MG63 (cell line): ENCODE results near the gene SLC9B2. TPM values are rescaled to one million over a fixed set of nuclear protein-coding genes. Genes with fewer than 3 reads are reported as not detected.
"Not testable (repeated sequence)": the region's sequence is repeated elsewhere in the genome, so short reads cannot be mapped to it uniquely, and the experiment has no call there.

ENCODE experiments used
- DNase-seq: peaks from one replicate; pipeline ENCODE4 v3.0.0-alpha.2; 2020
- H3K27me3 ChIP-seq: fragments of 250-450 bp; sonication (Bioruptor Pico); 2 replicates; pipeline ENCODE4 v1.5.1; 2020; ENCODE audit warnings: mild to moderate bottlenecking, moderate library complexity
- H3K36me3 ChIP-seq: fragments of 250-450 bp; sonication (Bioruptor Pico); 2 replicates; pipeline ENCODE4 v1.5.1; 2020; ENCODE audit warnings: mild to moderate bottlenecking, moderate library complexity
- H3K4me3 ChIP-seq: fragments of 250-450 bp; sonication (Bioruptor Pico); 2 replicates; pipeline ENCODE4 v1.5.1; 2020; ENCODE audit warnings: mild to moderate bottlenecking, moderate library complexity
- H3K9me3 ChIP-seq: fragments of 250-450 bp; sonication (Bioruptor Pico); 2 replicates; pipeline ENCODE4 v1.5.1; 2020; ENCODE audit warnings: mild to moderate bottlenecking, moderate library complexity
- total RNA-seq: library from RNA; depleted of rRNA; stranded (reverse); fragments of >200 nt; shearing (Covaris generic); gene quantifications from 2 replicates; pipeline ENCODE4 v1.2.3, GENCODE V29; 2014; ENCODE audit warnings: low replicate concordance; rRNA removed

SLC9B2 gene
- total RNA-seq, 1 experiment from 2014 or later = 13.6 TPM

GRCh38 chr4:103008875-103009729, 67.5 kb downstream of the SLC9B2 start:
- Histone ChIP-seq H3K27me3 (no peaks in the 10 kb centered on the region), H3K36me3 (no peaks in the 10 kb centered on the region), H3K9me3 (no peaks in the 10 kb centered on the region), H3K4me3 (no peak overlapping the region)
- DNase-seq = no peak

GRCh38 chr4:103002551-103002950, 74.0 kb downstream of the SLC9B2 start:
- no peak overlapping the region for H3K4me3 ChIP-seq
- H3K27me3 ChIP-seq = no peaks in the 10 kb centered on the region
- DNase-seq = no peak
- H3K9me3 ChIP-seq = no peaks in the 10 kb centered on the region
- no peaks in the 10 kb centered on the region for H3K36me3 ChIP-seq

GRCh38 chr4:102994803-102995202, 81.8 kb downstream of the SLC9B2 start:
- H3K4me3 ChIP-seq = no peak overlapping the region
- H3K27me3 ChIP-seq = no peaks in the 10 kb centered on the region
- no peak for DNase-seq
- no peaks in the 10 kb centered on the region for H3K9me3 ChIP-seq
- no peaks in the 10 kb centered on the region for H3K36me3 ChIP-seq

- H3K4me3 ChIP-seq, DNase-seq, H3K36me3 ChIP-seq: not testable (repeated sequence)
Measured at GRCh38 chr4:102993985-102994384, 82.6 kb downstream of the SLC9B2 start.

DNA sequence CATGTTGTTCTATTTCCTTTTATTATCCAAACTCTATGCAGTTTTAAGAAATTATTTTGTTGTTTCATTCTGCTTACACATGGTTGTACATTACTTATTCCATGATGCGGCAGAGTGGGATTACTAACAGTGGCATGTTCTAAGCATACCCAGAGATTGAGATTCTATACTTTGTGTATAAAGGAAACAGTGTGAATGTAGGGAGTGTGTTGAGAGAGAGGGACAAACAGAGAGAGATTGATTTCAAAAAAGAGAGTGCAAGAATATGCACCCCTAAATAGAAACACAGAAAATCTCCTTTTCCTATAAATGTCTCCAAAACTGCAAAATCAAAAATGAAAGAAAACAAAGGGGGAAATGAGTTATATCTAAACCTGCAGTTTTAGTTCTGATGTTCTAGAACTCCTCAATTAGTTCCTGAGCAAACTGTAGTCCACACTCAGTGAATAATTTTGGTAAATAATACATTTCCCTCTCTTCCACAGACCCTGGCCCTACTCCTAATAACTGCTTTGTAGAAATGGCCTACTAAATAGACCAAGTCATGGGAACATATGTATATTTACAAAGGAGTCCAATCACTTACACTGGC, 88.0 kb downstream of the SLC9B2 start:
- H3K9me3 ChIP-seq = no peaks in the 10 kb centered on the region
- H3K4me3 ChIP-seq = no peak overlapping the region
- DNase-seq = no peak
- H3K36me3 ChIP-seq = no peaks in the 10 kb centered on the region
- no peaks in the 10 kb centered on the region for H3K27me3 ChIP-seq

More at GRCh38 chr4:102993985-102994384, 82.6 kb downstream of the SLC9B2 start:
- not testable (repeated sequence) for H3K27me3 ChIP-seq, H3K9me3 ChIP-seq

DNA sequence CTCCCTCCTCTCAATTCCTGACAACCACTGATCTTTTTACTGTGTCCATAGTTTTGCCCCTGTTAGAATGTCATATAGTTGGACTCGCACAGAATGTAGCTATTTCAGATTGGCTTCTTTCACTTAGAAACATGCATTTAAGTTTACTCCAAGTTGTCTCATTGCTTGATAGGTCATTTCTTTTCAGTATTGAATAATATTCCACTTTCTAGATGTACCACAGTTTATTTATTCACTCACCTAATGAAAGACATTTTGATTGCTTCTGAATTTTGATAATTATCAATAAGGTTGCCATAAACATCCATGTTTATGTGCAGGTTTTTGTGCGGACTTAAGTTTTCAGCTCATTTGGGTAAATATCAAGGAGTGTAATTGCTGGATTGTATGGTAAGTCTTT, 95.6 kb downstream of the SLC9B2 start:
- H3K27me3 ChIP-seq = no peaks in the 10 kb centered on the region
- no peak overlapping the region for H3K4me3 ChIP-seq
- H3K36me3 ChIP-seq = no peaks in the 10 kb centered on the region
- H3K9me3 ChIP-seq = no peaks in the 10 kb centered on the region
- DNase-seq = no peak

Other genes starting within 250 kb of the SLC9B2 start
- 284 and 289 TPM in 2 replicates for gene UBE2D3, start 249.2 kb downstream of the SLC9B2 start, total RNA-seq
- 43.1 and 44.0 TPM in 2 replicates for gene CISD2, start 207.8 kb downstream of the SLC9B2 start, total RNA-seq
- 1.5 and 2.3 TPM in 2 replicates for gene SLC9B1, start 57.1 kb downstream of the SLC9B2 start, total RNA-seq
- gene BDH2, start 23.1 kb upstream of the SLC9B2 start, total RNA-seq = 3.3 and 4.0 TPM in 2 replicates
- 7.5 and 27.9 TPM in 2 replicates for gene CENPE, start 121.6 kb upstream of the SLC9B2 start, total RNA-seq